Measurements from ENCODE around the gene ADGRB3.

DNA sequence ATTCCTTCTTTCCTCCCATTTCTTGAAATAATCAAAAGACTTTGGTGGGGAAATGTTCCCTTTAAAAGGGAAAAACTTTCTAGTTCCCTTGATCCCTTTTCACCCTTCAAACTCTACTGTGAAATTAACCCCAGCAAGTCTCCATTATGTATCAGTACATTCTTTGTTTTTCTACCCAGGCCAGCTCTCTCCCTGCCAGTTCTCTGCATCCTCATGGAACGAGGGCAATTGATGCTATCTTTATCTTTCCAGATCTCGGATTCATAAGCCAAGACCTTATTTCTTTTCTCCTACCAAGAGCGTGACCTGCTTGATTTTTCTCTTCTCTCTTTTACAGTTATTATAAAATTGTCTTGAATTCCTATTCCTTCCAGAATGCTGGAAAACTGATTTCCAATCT lies 75.8 kb downstream of the ADGRB3 start:
- TF ChIP-seq, protein P1, sequence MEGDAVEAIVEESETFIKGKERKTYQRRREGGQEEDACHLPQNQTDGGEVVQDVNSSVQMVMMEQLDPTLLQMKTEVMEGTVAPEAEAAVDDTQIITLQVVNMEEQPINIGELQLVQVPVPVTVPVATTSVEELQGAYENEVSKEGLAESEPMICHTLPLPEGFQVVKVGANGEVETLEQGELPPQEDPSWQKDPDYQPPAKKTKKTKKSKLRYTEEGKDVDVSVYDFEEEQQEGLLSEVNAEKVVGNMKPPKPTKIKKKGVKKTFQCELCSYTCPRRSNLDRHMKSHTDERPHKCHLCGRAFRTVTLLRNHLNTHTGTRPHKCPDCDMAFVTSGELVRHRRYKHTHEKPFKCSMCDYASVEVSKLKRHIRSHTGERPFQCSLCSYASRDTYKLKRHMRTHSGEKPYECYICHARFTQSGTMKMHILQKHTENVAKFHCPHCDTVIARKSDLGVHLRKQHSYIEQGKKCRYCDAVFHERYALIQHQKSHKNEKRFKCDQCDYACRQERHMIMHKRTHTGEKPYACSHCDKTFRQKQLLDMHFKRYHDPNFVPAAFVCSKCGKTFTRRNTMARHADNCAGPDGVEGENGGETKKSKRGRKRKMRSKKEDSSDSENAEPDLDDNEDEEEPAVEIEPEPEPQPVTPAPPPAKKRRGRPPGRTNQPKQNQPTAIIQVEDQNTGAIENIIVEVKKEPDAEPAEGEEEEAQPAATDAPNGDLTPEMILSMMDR (IDR thresholded peaks at IDR 0.05) = no peak
- TF ChIP-seq EZH2 (IDR thresholded peaks at IDR 0.05; ENCODE audit: borderline replicate concordance, insufficient read depth, low read depth, low read length, poor library complexity, severe bottlenecking) = no peak
